MM.1S (cell line): Measurements from ENCODE around the gene ING1.

Source experiments
- CTCF ChIP-seq: fragments of 300-600 bp; sonication (generic); IDR thresholded peaks from 2 replicates; pipeline ENCODE4 v1.5.1; 2016; ENCODE audit warnings: antibody characterized with exemption, low read length, mixed read lengths
- EZH2 ChIP-seq: fragments of 300-600 bp; sonication (generic); optimal IDR thresholded peaks from 2 replicates; pipeline ENCODE3; 2017; ENCODE audit warnings: low read depth, mild to moderate bottlenecking, antibody characterized with exemption, low read length, mixed read lengths
- EZH2phosphoT487 ChIP-seq: fragments of 300-600 bp; sonication (generic); IDR thresholded peaks from 2 replicates; pipeline ENCODE4 v1.6.1; 2018; ENCODE audit warnings: antibody characterized with exemption, low read length

GRCh38 chr13:110771194-110771593 is 57.7 kb downstream of the ING1 start:
- TF ChIP-seq CTCF (no peak), EZH2 (no peak), EZH2phosphoT487 (no peak)
